Peyer's patch (tissue), 4 donors: ENCODE data around the gene TSPAN14.

Experiments
- CTCF ChIP-seq, 6 experiments: fragments of 450-650 bp in 4 of 6; fragments of 200-600 bp in 2 of 6; sonication (generic) in 1 of 6; IDR thresholded peaks; one replicate each; pipeline ENCODE4 v1.5.1; 2017 to 2019; ENCODE audit warnings: antibody characterized with exemption in 6 of 6, mild to moderate bottlenecking in 3 of 6, moderate library complexity in 1 of 6
- POLR2A ChIP-seq, 2 donors: fragments of 450-650 bp; IDR thresholded peaks; one replicate each; pipeline ENCODE4 v1.5.1; 2017; ENCODE audit warnings: antibody characterized with exemption in 2 of 2, mild to moderate bottlenecking in 2 of 2, moderate library complexity in 2 of 2

DNA sequence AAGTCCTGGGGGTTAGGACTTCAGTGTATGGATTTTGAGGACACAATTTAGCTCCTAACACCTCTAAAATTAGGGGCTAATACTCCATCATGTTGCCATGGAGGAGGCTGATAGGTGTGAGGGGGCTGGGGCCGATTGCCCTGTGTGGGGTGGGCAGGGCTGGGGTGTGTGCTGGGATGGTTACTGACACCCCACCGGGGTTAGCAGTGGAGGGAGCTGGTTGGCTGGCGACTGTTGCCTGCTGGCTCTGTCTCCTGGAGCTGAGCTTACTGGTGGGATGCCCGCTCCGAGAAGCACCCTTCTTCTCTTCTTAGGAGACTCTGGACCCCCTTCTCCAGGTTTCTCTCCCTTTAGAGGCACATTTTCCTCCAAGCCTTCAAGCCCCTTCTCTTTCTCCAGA, 61.4 kb downstream of the TSPAN14 start:
- TF ChIP-seq POLR2A (IDR thresholded peaks at IDR 0.05) (no peak), CTCF (IDR thresholded peaks at IDR 0.05) (no peak)
